ENCODE results near the gene CHRDL2.
"Not testable (repeated sequence)": the region's sequence is repeated elsewhere in the genome, so short reads cannot be mapped to it uniquely, and the experiment has no call there.

The CHRDL2 gene

DNA sequence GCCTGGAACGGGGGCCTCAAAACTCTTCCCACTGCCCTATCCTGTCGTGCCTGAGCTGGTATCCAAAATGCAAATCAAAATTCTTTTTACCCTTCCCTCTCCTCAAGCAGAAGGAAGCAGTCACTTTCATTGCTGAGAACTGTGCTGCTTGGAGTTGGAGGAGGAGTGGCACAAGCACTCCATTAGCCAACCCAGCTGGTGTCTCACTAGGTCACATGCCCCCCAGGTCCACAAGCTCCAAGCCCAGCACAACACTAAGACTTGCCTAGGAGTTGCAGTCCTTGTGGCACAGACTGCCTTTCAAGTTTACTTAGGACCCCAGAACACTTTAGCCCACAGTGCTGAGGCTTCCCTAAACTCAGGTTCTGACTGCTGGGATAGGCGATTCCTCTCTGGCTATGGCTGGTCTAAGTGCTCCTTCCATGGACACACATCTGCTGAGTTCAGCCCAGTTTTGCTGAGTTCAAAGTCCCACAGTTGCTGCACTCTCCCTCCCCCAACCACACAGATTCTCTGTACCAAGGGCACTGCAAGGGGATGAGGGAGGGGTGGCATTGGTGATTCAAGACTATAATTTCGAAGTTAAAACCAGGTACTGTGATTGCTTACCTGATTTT lies 68.6 kb downstream of the CHRDL2 start:
- no peak for DNase-seq (ENCODE audit: low spot score)
- TF ChIP-seq, protein P1, sequence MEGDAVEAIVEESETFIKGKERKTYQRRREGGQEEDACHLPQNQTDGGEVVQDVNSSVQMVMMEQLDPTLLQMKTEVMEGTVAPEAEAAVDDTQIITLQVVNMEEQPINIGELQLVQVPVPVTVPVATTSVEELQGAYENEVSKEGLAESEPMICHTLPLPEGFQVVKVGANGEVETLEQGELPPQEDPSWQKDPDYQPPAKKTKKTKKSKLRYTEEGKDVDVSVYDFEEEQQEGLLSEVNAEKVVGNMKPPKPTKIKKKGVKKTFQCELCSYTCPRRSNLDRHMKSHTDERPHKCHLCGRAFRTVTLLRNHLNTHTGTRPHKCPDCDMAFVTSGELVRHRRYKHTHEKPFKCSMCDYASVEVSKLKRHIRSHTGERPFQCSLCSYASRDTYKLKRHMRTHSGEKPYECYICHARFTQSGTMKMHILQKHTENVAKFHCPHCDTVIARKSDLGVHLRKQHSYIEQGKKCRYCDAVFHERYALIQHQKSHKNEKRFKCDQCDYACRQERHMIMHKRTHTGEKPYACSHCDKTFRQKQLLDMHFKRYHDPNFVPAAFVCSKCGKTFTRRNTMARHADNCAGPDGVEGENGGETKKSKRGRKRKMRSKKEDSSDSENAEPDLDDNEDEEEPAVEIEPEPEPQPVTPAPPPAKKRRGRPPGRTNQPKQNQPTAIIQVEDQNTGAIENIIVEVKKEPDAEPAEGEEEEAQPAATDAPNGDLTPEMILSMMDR (IDR thresholded peaks at IDR 0.05; ENCODE audit: extremely low read depth, missing control alignments), result no peak

DNA sequence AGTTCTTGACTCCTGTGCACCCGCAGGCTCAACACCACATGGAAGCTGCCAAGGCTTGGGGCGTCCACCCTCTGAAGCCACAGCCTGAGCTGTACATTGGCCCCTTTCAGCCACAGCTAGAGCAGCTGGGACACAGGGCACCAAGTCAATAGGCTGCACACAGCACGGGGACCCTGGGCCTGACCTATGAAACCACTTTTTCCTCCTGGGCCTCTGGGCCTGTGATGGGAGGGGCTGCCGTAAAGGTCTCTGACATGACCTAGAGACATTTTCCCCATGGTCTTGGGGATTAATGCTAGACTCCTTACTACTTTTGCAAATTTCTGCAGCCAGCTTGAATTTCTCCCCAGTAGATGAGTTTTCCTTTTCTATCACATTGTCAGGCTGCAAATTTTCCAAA lies 72.1 kb downstream of the CHRDL2 start:
- DNase-seq (ENCODE audit: low spot score), result not testable (repeated sequence)

DNA sequence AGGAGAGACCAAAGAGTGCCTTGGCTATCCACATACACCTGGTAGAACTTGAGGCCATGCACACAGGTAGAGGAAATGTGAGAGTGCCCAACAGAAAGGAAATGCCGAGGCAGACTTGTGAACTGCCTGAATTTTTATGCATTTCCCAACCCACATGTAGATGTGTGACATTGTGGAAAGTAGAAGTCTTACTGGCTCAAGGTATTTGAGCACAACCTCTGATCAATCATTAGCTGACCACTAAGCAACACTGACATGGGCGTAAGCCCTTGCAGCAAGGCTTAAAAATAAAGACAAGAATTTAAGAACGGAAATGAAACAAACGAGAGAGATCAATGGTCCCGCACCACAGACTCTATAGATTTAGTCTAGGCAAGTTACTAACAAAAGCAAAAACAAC lies 76.2 kb downstream of the CHRDL2 start:
- no peak for DNase-seq (ENCODE audit: low spot score)
- TF ChIP-seq, protein P1 (IDR thresholded peaks at IDR 0.05; ENCODE audit: extremely low read depth, missing control alignments), result no peak

DNA sequence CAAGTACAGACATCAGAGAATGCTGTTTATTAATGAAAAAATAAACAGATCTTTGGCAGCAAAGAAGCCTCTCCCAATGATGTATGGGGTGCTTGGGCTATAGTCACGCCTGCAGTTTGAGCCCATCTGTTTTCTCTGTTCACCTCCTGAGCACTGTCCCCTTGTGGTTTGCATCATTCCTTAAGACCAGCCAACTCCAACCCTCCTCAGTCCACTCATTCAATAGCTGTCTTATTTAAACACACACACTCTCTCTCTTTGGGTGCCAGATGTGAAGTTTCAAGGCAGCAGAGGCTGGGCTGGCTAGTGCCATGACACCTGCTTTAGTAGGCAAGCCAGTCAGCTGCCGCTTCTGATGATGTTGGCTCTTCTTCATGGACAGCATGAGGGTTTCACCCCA lies 80.7 kb downstream of the CHRDL2 start:
- no peak for DNase-seq (ENCODE audit: low spot score)
- TF ChIP-seq, protein P1 (IDR thresholded peaks at IDR 0.05; ENCODE audit: extremely low read depth, missing control alignments), result no peak

DNA sequence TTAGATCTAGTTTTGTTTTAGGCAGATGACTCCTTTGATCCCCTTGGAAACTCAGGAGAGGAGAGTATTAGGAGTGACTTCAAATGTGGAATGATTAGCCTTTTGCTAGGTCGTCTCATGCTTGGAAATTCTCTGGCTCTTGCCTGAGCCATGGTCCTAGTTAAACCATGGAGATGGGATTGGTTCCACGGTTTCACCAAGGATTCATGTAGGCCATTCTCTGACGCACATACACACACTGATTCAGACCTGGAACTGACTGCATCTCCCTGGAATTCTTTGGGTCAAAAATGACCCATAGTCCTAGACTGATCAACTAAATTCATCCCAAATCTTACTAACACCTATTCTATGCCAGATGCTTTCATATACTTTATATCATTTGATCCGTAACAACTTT lies 82.3 kb downstream of the CHRDL2 start:
- no peak for DNase-seq (ENCODE audit: low spot score)

DNA sequence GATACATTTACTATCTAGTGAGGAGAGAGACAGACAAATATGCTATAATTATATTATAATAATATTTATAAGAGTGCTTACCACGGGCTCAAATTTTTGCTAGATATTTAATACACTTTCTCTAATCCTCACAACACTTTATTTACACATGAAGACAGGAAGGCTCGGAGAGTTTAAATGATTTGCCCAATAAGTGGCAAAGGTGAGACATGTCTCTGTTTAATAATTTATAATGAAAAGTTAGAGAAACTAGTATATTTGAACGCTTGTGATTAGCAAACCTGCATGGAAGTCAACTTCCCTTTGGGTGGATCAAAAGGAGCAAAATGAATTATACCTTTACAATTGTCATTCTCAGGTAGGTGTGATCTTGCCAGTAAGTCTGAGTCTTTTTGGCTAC lies 83.4 kb downstream of the CHRDL2 start:
- DNase-seq (ENCODE audit: low spot score), result no peak
- TF ChIP-seq, protein P1 (IDR thresholded peaks at IDR 0.05; ENCODE audit: extremely low read depth, missing control alignments), result no peak

More for the DNA sequence above, 82.3 kb downstream of the CHRDL2 start:
- TF ChIP-seq, protein P1 (IDR thresholded peaks at IDR 0.05; ENCODE audit: extremely low read depth, missing control alignments), result no peak

DNA sequence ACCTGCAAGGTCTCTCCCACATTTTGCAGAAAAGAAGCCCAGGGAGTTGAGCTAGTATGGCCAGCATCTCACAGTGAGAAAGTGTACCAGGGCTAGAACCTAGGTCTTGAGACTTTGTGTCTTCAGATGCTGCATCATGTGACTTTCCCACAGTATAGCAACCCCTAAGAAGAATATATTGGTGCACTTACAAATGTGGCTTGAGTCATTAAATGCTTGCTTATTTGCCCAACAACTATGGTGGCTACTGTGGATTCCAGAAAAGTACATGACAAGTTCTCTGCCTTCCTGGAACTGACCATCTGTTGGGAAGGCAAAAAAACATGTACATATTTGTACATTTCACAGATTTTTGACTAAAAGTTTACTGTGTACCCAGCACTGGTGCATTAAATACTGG lies 83.8 kb downstream of the CHRDL2 start:
- TF ChIP-seq, protein P1 (IDR thresholded peaks at IDR 0.05; ENCODE audit: extremely low read depth, missing control alignments), result no peak
- no peak for DNase-seq (ENCODE audit: low spot score)

DNA sequence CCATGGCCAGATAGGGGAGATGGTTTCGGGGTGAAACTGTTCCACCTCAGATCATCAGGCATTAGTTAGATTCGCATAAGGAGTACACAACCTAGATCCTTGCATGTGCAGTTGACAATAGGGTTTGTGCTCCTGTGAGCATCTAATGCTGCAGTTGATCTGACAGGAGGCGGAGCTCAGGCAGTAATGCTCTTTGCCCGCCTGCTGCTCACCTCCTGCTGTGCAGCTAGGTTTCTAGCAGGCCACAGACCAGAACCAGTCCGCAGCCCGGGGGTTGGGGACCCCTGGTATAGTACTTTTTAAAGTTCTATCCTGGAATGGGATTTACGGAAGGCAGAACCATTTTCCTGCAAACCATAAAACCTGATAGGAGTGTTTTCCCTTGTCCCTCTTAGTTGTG lies 84.3 kb downstream of the CHRDL2 start:
- TF ChIP-seq, protein P1 (IDR thresholded peaks at IDR 0.05; ENCODE audit: extremely low read depth, missing control alignments), result no peak
- DNase-seq (ENCODE audit: low spot score), result no peak
